Suprapubic skin (tissue), 4 donors: ENCODE data around the gene PLXDC1. TPM values are rescaled to one million over a fixed set of nuclear protein-coding genes. Genes with fewer than 3 reads are reported as not detected.

Source experiments
- DNase-seq, 2 donors: peaks; one replicate each; pipeline ENCODE4 v3.0.0-alpha.2; 2019; ENCODE audit warnings: low spot score in 2 of 2
- H3K27ac ChIP-seq: fragments of 200-600 bp; sonication (generic); one replicate; pipeline ENCODE4 v1.5.1; 2019
- H3K27me3 ChIP-seq: fragments of 200-600 bp; sonication (generic); one replicate; pipeline ENCODE4 v1.5.1; 2019
- H3K36me3 ChIP-seq: fragments of 200-600 bp; sonication (generic); one replicate; pipeline ENCODE4 v1.5.1; 2019
- H3K4me1 ChIP-seq: fragments of 200-600 bp; sonication (generic); one replicate; pipeline ENCODE4 v1.5.1; 2019
- H3K4me3 ChIP-seq: fragments of 200-600 bp; sonication (generic); one replicate; pipeline ENCODE4 v1.5.1; 2019; ENCODE audit warnings: mild to moderate bottlenecking
- H3K9me3 ChIP-seq: fragments of 200-600 bp; sonication (generic); one replicate; pipeline ENCODE4 v1.5.1; 2019
- EP300 ChIP-seq: sonication (generic); formaldehyde crosslinking; IDR thresholded peaks from one replicate; pipeline ENCODE4 v1.6.1; 2017; ENCODE audit warnings: antibody characterized with exemption
- POLR2A ChIP-seq, 2 donors: fragments of 450-650 bp; IDR thresholded peaks; one replicate each; pipeline ENCODE4 v1.6.1; 2017; ENCODE audit warnings: antibody characterized with exemption in 2 of 2, mild to moderate bottlenecking in 2 of 2, moderate library complexity in 2 of 2
- POLR2AphosphoS5 ChIP-seq, 3 donors: sonication (generic); formaldehyde crosslinking; IDR thresholded peaks; one replicate each; pipeline ENCODE4 v1.6.1; 2017; ENCODE audit warnings: antibody characterized with exemption in 3 of 3
- WGBS: methylation state at CpG from one replicate; pipeline ENCODE4 v1.1.5; 2018; 5-methylcytosine and 5-hydroxymethylcytosine counted together
- total RNA-seq, 4 donors: library from RNA; depleted of rRNA; stranded (reverse); fragments of >200 nt; gene quantifications; one replicate each; pipeline ENCODE4 v1.1.0, GENCODE V29; 2016
- TF ChIP-seq, protein P1 (sequence below), 2 donors: fragments of 200-600 bp in 1 of 2; fragments of 450-650 bp in 1 of 2; sonication (generic) in 1 of 2; IDR thresholded peaks; one replicate each; pipeline ENCODE4 v1.5.1; 2016 to 2019; ENCODE audit warnings: antibody characterized with exemption in 2 of 2, mild to moderate bottlenecking in 1 of 2, moderate library complexity in 1 of 2

PLXDC1 gene
- total RNA-seq, 4 donors from 2014 or later, result 5.3 to 14.1 (median 6.3) TPM

GRCh38 chr17:39173526-39174274, 22.3 kb upstream of the PLXDC1 start:
- no peaks in the 10 kb centered on the region for H3K27me3 ChIP-seq
- no peak overlapping the region for H3K4me3 ChIP-seq
- H3K9me3 ChIP-seq, result no peaks in the 10 kb centered on the region
- WGBS, result 53% methylated on average over 10 of the region's 10 CpGs
- peaks cover 8% of the 10 kb centered on the region for H3K4me1 ChIP-seq
- no peak for DNase-seq
- H3K36me3 ChIP-seq, result peaks cover 18% of the 10 kb centered on the region
- TF ChIP-seq POLR2A (IDR thresholded peaks at IDR 0.05) (no peak), EP300 (no peak), POLR2AphosphoS5 (IDR thresholded peaks at IDR 0.05) (no peak)
- TF ChIP-seq, protein P1, sequence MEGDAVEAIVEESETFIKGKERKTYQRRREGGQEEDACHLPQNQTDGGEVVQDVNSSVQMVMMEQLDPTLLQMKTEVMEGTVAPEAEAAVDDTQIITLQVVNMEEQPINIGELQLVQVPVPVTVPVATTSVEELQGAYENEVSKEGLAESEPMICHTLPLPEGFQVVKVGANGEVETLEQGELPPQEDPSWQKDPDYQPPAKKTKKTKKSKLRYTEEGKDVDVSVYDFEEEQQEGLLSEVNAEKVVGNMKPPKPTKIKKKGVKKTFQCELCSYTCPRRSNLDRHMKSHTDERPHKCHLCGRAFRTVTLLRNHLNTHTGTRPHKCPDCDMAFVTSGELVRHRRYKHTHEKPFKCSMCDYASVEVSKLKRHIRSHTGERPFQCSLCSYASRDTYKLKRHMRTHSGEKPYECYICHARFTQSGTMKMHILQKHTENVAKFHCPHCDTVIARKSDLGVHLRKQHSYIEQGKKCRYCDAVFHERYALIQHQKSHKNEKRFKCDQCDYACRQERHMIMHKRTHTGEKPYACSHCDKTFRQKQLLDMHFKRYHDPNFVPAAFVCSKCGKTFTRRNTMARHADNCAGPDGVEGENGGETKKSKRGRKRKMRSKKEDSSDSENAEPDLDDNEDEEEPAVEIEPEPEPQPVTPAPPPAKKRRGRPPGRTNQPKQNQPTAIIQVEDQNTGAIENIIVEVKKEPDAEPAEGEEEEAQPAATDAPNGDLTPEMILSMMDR (IDR thresholded peaks at IDR 0.05), result no peak
- no peak overlapping the region for H3K27ac ChIP-seq

DNA sequence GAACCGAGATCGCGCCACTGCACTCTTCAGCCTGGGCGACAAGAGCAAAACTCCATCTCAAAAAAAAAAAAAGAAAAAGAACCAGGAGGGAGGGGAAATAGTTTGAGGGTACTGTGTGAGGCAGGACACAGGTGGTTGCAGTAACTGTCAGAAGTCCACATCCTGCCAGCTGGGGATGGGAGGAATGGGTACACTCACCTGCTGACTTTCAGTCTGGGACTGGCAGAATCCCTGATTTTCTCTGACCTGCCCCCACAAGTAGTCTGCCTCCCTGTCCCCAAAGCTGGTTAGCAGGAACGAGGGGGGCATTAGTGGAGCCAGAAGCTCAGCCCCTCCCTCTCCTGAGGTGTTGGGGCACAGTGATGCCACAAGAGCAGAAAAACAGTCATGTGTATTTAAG, 21.6 kb upstream of the PLXDC1 start:
- Histone ChIP-seq H3K36me3 (peaks cover 18% of the 10 kb centered on the region), H3K4me1 (peaks cover 2% of the 10 kb centered on the region), H3K9me3 (no peaks in the 10 kb centered on the region), H3K4me3 (no peak overlapping the region), H3K27ac (no peak overlapping the region), H3K27me3 (no peaks in the 10 kb centered on the region)
- WGBS, result 62% methylated on average over 5 of the region's 5 CpGs
- DNase-seq, result no peak
- TF ChIP-seq EP300 (no peak), POLR2AphosphoS5 (IDR thresholded peaks at IDR 0.05) (no peak), POLR2A (IDR thresholded peaks at IDR 0.05) (no peak)
- TF ChIP-seq, protein P1 (IDR thresholded peaks at IDR 0.05), result no peak

DNA sequence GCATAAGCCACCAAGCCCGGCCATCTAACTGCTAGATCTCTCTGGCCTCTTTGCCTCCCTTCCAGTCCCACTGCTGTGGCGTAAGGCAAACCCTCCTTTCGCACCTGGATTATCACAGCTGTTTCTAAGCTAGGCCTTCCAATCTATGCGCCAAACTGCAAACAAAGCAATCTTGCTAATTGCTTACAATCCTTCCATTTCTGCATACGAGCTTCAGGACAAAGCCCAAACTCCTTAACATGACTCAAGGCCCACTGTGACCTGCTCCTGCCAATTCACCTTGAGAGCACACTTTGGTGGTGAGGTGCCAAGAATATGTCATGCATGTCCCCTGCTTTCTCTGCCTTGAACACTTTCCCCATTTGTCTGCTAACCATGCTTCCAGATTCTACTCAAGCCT, 20.5 kb upstream of the PLXDC1 start:
- H3K27me3 ChIP-seq, result no peaks in the 10 kb centered on the region
- no peak overlapping the region for H3K27ac ChIP-seq
- no peaks in the 10 kb centered on the region for H3K9me3 ChIP-seq
- H3K4me1 ChIP-seq, result peaks cover 8% of the 10 kb centered on the region
- DNase-seq, result no peak
- no peak overlapping the region for H3K4me3 ChIP-seq
- WGBS, result 88% methylated on average over 5 of the region's 5 CpGs
- TF ChIP-seq POLR2A (IDR thresholded peaks at IDR 0.05), result no peak
- TF ChIP-seq EP300, result no peak
- TF ChIP-seq POLR2AphosphoS5 (IDR thresholded peaks at IDR 0.05), result no peak
- TF ChIP-seq, protein P1 (IDR thresholded peaks at IDR 0.05), result no peak
- H3K36me3 ChIP-seq, result peaks cover 7% of the 10 kb centered on the region

DNA sequence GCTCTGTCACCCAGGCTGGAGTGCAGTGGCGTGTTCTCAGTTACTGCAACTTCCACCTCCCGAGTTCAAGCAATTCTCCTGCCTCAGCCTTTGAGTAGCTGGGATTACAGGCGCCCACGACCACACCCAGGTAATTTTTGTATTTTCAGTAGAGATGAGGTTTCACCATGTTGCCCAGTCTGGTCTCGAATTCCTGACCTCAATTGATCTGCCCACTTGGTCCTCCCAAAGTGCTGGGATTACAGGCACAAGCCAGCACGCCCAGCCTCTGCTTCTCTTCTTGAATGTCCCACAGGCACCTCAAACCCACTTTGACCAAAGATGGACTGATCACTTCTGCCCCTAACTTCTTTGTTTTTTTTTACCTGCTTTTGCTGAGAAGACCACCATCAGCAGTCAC, 19.1 kb upstream of the PLXDC1 start:
- Histone ChIP-seq H3K4me1 (peaks cover 18% of the 10 kb centered on the region), H3K27me3 (no peaks in the 10 kb centered on the region), H3K27ac (no peak overlapping the region), H3K4me3 (no peak overlapping the region), H3K9me3 (no peaks in the 10 kb centered on the region), H3K36me3 (no peaks in the 10 kb centered on the region)
- WGBS, result 77% methylated on average over 6 of the region's 6 CpGs
- DNase-seq, result no peak
- TF ChIP-seq, protein P1 (IDR thresholded peaks at IDR 0.05), result no peak
- TF ChIP-seq EP300, result no peak
- TF ChIP-seq POLR2AphosphoS5 (IDR thresholded peaks at IDR 0.05), result no peak
- TF ChIP-seq POLR2A (IDR thresholded peaks at IDR 0.05), result no peak

- Histone ChIP-seq H3K9me3 (no peaks in the 10 kb centered on the region), H3K4me1 (peaks cover 23% of the 10 kb centered on the region), H3K4me3 (no peak overlapping the region), H3K27me3 (no peaks in the 10 kb centered on the region), H3K27ac (no peak overlapping the region), H3K36me3 (no peaks in the 10 kb centered on the region)
- 75% methylated on average over 2 of the region's 4 CpGs for WGBS
- TF ChIP-seq POLR2AphosphoS5 (IDR thresholded peaks at IDR 0.05), result no peak
- no peak for TF ChIP-seq POLR2A (IDR thresholded peaks at IDR 0.05)
- TF ChIP-seq EP300, result no peak
- TF ChIP-seq, protein P1 (IDR thresholded peaks at IDR 0.05), result no peak
- no peak for DNase-seq
Observed at GRCh38 chr17:39170109-39170508, 18.7 kb upstream of the PLXDC1 start.
